NCI-H146 treated with DMSO at 0.1 percent for 48 hours (cell line): Measurements from ENCODE around the gene TXNRD2.

ENCODE experiments used
- DNase-seq: peaks from one replicate; lab custom pipeline; 2025; ENCODE audit not compliant: unreplicated experiment; lab: John Stamatoyannopoulos, UW

The TXNRD2 gene

DNA sequence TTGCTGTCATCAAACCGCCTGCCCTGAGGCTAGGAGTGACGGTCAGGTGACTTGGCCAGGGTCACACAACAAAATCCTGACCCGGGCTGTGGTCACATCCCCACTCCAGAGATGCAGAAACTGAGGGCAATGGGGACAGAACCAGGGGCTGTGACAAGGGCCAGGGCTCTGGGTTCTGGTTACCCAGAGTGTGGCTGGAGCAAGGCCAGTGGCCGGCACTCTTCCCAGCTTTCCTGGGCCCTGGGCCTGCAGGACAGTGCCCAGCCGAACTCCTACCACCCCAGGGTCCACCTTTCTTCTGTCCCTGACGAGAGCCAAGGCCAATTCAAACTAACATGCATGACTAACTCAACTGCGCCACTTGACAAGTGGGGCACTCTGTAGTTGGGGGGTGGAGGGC is 39.1 kb upstream of the TXNRD2 start:
- DNase-seq = no peak

DNA sequence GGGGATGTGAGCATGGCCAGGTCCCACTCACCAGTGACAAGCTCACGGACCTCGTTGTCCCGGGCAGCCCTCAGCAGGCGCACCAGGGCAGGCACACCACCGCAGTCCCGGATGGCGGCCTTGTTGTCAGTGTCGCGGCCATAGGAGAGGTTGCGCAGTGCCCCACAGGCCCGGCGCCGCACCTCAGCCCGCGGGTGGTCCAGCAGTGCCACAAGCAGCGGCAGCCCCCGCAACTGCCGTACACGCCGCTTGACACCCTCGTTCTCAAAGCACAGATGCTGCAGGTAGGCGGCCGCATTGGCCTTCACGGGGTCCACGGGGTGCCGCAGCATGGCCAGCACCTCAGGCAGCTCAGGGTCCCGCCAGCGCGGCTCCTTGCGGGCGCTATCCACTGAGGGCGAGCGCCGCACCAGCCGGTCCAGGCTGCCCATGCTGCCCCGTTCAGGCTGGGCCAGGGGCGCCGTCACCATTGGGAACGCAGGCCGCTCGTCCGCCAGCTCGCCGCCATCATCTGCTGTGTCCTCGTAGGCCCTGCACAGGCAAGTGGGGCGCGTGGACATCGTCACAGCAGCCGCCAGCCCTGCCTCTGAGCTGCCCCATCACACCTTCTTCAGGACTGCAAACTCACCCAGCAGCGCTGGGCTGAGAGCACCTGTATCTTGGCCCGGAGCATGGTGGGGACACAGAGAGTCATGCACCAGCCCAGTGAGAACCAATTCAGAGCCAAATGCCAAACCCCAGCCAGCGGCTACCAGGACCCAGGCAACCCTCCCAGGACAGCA is 38.3 kb upstream of the TXNRD2 start:
- DNase-seq = no peak

DNA sequence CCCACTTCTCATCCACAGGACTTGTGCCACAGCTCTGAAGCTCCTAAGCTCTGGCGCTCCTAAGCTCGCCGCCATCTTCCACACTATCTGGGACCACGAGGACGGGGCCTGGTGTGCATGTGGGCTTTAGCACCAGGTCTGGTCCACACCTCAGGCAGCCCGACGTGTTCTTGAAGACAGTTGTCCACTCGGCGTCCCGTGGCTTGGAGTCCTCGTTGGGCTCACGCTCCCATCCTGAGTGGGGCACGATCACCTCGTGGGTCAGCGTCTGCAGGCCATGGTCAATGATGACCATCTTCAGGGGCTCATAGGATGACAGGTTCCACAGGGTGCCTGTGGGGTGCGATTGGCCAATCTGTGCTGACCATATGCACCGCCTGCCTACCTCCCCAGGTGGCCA is 37.1 kb upstream of the TXNRD2 start:
- no peak for DNase-seq

DNA sequence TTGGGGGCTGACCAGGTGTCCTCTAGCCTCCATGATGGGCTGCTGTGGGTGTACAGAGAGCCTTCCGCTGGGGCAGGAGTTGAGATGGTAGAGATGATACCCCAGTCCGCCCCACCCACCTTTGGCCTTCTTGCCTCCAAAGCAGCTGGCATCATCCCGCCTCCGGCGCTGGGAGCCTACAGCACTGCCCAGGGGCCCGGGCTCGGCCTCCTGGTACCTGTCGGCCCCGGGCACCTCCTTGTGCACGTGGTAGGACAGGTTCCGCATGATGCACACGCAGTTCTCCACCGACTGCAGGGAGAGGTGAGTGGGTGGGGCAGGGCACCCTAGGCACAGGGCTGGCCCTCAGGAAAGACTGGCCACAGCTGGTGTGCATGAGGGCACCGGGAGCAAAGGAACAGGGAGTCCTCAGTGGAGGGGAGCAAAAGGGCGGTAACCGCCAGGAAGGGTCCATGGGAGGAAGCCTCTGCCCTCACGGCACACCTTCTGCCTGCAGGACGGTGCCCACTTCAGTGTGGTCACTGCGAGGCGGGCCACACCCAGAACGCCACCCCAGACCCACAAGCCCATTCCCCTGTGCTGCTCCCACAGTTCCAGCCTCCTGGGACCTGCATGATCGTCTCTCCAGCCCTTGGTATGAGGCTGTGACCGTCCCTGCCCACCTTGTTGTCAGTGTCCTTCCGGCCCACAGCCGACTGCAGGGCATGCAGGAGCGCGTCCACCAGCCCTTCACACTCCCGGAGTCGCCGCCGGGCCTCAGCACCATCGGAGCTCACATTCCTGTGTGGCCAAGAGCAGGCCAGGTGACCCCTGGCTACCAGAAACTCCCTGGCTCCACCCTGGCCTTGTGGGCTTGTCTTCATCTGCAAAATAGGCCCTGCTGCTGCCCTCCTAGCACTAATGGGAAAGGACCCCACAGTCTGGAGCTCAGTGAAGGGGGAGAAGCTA is 36.0 kb upstream of the TXNRD2 start:
- DNase-seq = no peak

DNA sequence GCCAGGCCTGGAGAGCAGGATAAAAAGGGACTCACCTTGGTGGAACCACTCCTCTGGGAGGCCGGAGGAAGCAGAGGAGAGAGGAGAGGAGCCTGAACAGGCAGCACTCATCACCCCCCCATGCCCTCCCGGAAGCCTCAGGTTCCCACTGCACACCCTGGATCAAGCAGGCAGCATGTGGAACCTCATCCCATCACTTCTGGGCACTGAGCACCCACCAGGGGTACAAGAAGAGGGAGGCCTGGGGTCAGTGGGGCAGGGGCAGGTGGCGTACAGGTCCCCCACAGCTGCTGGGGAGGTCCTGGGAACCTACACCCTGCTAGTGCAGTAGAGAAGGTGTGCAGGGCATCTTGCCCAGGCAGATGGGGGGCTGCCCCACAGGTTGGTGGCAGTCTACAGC is 35.1 kb upstream of the TXNRD2 start:
- DNase-seq = no peak

DNA sequence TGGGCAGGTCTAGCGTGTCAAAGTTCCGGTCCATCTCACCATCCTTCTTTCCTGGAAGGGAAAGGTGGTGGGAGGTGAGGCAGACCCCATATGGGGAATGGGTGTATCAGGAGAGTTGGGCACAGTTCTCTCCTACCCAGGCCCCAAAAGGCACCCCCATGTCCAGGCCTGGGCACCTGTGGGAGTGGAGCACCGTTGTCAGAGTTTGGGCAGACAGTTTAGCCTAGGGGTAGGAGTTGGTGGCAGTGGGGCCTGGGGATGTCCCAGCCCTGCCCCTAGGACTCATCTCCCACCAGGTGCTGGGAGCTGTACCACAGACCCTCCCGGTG is 34.1 kb upstream of the TXNRD2 start:
- no peak for DNase-seq

DNA sequence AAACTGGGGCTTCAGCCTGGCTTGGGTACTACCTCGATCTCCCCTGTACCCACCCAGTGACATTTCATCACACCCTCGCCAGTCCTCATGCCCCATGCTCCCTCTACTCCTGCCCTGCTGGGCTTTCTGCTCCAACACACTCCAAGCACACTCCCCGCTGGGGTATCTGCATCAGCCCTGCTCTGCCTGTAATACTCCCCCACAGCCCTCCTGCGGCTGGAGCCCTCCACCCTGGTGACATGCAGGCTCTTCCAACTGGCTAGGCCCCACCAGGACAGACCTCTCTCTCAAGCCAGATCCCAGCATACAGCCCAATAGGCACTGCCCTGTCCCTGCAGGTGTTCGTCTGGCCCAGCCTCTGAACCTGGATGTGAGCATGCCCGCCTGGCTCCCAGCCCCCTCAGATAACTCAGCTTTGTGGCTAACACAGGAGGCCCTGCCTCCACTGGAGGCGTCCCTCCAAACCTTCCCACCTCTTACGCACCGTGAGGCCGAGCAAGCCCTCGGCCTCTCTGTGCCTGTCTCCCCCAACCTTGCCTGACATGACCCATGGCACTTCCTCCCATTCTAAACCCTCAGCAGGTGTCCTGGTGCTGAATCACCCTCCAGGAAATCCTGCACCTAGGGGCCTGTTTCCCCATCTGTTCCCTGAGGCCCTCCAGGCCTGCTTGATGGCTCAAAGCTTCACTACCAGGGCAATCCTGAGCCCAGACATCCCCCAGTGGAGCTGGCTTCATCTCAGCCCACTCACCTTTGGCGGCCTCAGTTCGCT is 33.5 kb upstream of the TXNRD2 start:
- no peak for DNase-seq

DNA sequence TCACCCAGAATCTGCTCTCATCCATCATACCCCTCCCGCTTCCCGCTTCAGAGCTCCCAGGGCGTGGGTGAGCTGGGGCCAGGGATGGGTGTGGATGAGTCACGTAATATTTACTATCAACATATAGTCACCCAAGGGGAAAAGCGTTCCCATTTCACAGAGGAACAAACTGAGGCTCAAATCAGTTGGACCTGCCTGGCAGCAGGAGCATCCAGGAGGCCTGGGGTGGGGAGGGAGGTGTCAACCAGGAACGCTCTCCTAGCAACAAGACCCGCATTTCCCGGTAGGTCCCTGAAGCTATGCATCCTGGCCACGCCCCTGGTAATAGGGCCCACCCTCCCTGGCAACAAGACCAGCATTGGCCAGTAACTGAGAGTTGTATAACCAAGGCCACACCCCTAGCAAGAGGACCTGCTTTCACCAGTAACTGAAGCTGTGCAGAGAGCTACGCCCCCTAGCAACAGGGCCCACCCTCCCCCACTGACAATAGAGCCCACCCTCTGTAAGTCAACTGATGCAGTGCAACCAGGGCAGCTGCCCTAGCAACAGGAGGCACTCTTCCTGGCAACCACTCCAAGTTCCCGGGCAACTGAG is 32.7 kb upstream of the TXNRD2 start:
- peak; percentile 73 for DNase-seq

DNA sequence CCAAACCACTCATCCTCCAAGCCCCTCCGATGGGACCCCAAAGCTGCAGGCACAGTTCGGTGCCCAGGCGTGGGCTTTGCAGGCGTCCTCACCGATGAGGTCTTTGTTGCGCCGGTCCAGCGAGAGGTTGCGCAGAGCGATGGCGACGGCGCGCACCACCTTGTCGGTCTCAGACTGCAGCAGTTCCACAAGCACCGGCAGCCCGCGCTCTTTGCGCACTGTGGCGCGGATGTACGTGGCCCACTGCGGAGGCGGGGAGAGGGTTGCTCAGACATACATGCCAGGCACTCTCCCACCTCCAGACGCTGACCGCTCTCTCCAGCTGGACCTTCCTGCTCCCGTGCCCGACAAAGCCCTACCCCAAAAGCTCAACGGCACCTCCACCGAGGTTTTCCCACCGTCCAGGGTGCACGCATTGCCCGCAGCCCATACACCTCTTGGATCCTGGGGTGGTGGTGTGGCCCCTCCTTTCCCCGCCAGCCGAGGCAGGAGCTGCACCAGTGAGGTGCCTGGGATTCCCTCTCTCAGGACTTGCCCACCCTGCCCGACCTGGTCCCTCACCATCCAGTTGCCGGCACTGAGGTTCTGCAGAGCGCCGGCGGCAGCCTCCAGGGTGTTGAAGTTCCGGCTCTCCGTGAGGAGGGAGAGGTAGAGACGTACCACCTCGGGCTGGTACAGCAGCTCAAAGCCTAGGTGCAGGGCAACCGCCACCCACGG is 32.1 kb upstream of the TXNRD2 start:
- no peak for DNase-seq

DNA sequence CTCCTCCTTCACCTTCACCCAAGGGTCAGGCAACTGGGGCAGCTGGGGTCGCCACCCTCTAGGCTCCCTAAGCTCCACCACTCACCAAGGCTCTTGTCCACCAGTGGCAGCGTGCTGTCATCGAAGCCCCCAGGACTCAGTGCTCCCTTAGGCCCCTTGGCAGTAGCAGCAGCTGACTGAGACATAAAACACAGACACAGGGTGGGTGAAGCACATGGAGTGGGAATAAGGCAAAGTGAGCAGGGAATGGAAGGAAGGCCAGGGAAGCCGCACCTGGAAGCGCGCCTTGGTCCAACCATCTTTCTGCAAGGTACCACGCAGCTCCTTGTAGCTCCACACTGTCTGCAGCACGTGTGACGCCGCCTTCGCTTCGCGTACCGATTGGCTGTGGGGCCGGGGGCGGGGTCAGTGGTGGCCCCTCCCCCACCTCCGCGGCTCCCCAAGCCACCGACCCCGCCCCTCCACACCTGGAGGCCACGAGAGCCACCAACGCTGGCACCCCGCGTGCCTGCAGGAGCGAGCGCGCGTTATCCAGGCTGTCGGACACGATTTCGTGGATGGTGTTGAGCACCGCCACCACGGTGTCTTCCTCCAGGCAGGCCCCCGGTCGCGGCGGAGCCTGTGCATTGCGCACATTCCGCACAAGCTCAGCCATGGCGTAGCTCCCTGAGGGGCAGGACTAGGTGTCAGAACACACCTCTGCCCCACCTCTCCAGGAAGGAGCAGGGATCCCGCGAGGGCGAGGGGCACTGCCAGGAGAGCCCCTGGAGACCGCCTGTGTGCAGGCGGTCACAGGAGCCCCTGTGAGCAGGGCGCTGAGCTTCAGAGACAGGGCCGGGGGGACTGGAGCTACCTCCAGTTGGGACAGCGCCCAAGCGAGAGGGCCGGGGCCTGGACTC is 31.3 kb upstream of the TXNRD2 start:
- no peak for DNase-seq

DNA sequence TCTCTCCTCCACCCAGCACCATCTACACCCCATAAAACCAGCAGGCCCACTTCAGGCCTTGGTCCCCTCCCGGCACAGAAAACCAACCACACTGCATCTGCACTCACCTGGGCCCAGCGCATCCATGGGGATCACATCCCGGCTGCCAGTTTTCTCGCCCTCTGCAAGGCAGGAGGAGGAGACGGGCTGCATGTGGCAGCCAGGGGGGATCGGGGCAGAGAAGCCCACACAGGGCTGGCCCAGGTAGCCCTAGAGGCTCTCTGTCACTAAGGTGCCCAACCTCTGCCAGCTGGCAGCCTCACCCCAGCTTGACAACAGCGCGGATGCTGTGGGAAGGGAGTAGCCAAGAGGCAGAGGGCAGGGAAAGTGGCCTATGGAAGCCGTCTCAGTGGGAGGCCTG is 30.6 kb upstream of the TXNRD2 start:
- DNase-seq = no peak

DNA sequence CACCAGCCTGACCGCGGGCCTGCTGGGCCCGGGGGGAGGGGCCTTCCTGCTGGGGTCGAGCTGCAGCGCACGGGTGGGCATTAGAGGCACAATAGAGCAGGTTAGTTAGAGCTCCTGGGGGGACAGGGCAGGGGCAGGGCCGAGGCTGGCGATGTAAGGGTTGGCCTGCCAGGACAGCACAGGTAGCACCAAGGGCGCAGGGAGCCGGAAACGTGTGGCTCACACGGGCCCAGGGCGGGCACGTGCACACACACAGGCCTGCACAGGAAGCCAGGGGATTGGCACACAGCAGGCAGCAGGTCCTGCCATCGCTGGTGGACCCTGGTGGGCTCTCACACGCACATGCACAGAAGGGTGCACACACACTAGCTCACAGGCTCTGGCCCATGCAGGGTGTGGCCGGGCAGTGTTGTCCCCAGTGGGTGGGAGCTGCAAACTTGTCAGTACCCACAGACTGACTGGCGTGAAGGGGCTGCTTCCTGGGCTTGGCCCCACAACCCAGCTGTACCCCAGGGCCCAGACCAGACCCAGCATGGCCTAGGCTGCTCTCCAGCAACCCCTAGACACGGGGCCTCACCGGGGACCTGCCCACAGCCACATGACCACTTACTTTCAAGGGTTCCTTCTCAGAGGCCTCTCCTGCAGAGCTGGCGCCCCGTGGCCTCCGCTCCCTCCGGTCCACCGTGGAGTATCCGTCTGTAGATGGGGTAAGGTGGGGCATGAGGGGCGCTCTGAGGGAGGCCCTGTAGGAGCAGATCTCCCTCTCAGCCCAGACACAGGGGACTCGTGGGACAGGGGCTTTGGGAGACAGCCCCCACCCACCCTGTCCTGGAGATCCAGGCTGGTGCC is 29.9 kb upstream of the TXNRD2 start:
- no peak for DNase-seq

DNA sequence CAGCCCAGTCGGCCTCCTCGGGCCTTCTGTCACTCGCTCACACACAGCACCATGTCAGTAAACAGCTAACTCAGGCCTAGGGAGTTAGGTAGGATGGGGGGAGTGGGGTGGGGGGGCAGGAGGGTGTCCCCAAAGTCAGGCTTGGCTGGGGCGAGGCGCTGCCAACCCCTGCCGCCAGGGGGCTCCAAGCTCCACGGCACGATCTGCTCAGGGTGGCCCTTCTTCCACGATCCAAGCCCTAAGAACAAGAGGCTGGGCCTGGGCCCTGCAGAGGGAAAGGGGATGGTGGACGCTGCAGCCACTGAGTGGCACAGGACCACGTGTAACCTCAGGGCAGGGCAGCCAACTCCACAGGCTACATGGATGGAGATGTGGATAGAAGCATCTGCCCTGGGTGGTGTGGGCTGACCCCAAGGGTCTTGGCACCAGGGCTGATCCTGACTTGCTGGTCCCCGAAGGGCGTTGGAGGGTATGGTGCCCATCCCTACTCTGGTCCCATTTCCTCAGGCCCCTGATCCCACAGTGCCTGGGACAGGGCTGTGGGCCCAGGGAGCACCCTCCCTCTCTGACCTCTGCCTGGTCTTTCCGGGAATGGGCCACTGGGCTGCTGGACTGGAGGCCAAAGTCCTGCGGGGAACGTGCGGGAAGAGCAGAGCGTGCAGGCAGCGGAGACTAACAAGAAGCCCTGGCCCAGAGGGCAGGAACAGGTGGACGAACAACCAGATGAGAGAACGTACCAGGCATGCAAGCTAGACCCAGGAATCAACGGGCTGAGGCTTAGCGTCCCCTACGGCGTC is 29.1 kb upstream of the TXNRD2 start:
- DNase-seq = no peak

DNA sequence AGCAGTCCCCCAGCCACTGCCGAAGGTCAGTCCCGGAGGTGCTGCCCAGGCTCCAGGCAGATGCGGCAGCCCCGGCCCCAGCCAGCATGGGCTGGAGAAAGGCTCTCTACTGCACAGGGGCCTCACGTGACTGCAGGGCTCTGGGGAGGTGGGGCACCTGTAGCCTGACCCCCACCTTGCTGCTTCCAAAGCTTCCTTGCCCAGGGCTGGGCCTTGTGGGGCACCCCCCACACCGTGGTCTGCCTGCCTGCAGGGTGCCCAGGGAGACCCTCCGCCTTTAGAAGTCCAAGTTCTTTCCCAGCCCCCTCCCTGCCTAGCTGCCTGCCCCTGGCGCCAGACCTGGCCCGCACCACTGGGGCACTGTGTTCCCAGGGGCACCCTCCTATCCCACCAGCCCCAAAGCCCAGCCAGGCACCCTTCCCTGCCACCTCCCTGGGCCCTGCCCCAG is 28.4 kb upstream of the TXNRD2 start:
- no peak for DNase-seq

DNA sequence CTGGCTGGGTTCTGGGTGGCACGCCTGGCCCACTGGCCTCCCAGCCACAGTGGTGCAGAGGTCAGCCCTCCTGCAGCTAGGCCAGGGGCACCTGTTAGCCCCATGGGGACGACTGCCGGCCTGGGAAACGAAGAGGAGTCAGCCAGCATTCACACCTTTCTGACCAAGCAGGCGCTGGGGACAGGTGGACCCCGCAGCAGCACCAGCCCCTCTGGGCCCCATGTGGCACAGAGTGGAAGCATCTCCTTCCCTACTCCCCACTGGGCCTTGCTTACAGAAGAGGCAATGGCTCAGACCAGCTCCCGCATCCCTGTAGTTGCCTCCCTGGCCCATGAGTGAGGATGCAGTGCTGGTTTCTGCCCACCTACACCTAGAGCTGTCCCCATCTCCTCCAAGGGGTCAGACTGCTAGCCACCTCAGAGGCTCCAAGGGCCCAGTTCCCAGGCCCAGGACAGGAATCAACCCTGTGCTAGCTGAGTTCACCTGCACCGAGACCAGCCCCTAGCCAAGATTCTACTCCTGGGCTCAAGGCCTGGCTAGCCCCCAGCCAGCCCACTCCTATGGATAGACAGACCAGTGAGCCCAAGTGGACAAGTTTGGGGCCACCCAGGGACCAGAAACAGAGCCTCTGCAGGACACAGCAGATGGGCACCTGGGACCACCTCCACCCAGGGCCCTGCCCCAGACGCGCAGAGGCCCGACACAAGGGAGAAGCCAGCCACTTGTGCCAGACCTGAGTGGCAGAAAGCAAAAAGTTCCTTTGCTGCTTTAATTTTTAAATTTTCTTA is 27.7 kb upstream of the TXNRD2 start:
- no peak for DNase-seq

DNA sequence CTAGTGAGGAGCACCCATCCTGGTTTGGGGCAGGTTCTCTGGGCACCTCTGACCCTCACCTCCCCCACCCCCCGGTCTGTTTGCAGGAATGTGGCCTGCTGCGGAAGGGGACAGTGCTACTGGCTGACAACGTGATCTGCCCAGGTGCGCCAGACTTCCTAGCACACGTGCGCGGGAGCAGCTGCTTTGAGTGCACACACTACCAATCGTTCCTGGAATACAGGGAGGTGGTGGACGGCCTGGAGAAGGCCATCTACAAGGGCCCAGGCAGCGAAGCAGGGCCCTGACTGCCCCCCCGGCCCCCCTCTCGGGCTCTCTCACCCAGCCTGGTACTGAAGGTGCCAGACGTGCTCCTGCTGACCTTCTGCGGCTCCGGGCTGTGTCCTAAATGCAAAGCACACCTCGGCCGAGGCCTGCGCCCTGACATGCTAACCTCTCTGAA is 26.9 kb upstream of the TXNRD2 start:
- no peak for DNase-seq
